ENCODE measurements around the gene ARFGEF2.
"Not testable (repeated sequence)": the region's sequence is repeated elsewhere in the genome, so short reads cannot be mapped to it uniquely, and the experiment has no call there.

The ARFGEF2 gene

GRCh38 chr20:49028177-49028576, 106.7 kb downstream of the ARFGEF2 start:
- H3K36me3 Mint-ChIP-seq (ENCODE audit: low read depth): peaks cover 44% of the 10 kb centered on the region
- H3K4me1 Mint-ChIP-seq (ENCODE audit: low read depth); H3K27me3 Mint-ChIP-seq; H3K9me3 Mint-ChIP-seq; H3K27ac Mint-ChIP-seq; H3K4me3 Mint-ChIP-seq: not testable (repeated sequence)

GRCh38 chr20:49028684-49029083, 107.2 kb downstream of the ARFGEF2 start:
- Mint-ChIP-seq H3K9me3 (no peaks in the 10 kb centered on the region), H3K27ac (no peak overlapping the region), H3K4me1 (ENCODE audit: low read depth) (no peaks in the 10 kb centered on the region), H3K4me3 (no peak overlapping the region), H3K27me3 (no peaks in the 10 kb centered on the region), H3K36me3 (ENCODE audit: low read depth) (peaks cover 49% of the 10 kb centered on the region)

- Mint-ChIP-seq H3K27me3 (no peaks in the 10 kb centered on the region), H3K4me3 (no peak overlapping the region), H3K9me3 (no peaks in the 10 kb centered on the region), H3K4me1 (ENCODE audit: low read depth) (no peaks in the 10 kb centered on the region), H3K27ac (no peak overlapping the region), H3K36me3 (ENCODE audit: low read depth) (peaks cover 50% of the 10 kb centered on the region)
Measured at GRCh38 chr20:49029203-49029602, 107.7 kb downstream of the ARFGEF2 start.

GRCh38 chr20:49030954-49031619, 109.6 kb downstream of the ARFGEF2 start:
- peaks cover 48% of the 10 kb centered on the region for H3K36me3 Mint-ChIP-seq (ENCODE audit: low read depth)
- H3K4me3 Mint-ChIP-seq: no peak overlapping the region
- no peaks in the 10 kb centered on the region for H3K27me3 Mint-ChIP-seq
- H3K9me3 Mint-ChIP-seq: no peaks in the 10 kb centered on the region
- H3K4me1 Mint-ChIP-seq (ENCODE audit: low read depth): no peaks in the 10 kb centered on the region
- no peak overlapping the region for H3K27ac Mint-ChIP-seq

GRCh38 chr20:49032455-49032854, 110.9 kb downstream of the ARFGEF2 start:
- Mint-ChIP-seq H3K9me3 (no peaks in the 10 kb centered on the region), H3K27ac (no peak overlapping the region), H3K4me1 (ENCODE audit: low read depth) (peaks cover 3% of the 10 kb centered on the region), H3K27me3 (no peaks in the 10 kb centered on the region), H3K4me3 (no peak overlapping the region), H3K36me3 (ENCODE audit: low read depth) (peaks cover 44% of the 10 kb centered on the region)

GRCh38 chr20:49034070-49034732, 112.7 kb downstream of the ARFGEF2 start:
- Mint-ChIP-seq H3K4me3 (no peak overlapping the region), H3K27me3 (no peaks in the 10 kb centered on the region), H3K9me3 (no peaks in the 10 kb centered on the region), H3K27ac (no peak overlapping the region), H3K36me3 (ENCODE audit: low read depth) (peaks cover 37% of the 10 kb centered on the region), H3K4me1 (ENCODE audit: low read depth) (peaks cover 19% of the 10 kb centered on the region)

GRCh38 chr20:49037962-49038387, 116.5 kb downstream of the ARFGEF2 start:
- Mint-ChIP-seq H3K4me1 (ENCODE audit: low read depth) (peaks cover 25% of the 10 kb centered on the region), H3K4me3 (peak overlapping the region; percentile 64), H3K27ac (peak overlapping the region; percentile 81), H3K27me3 (no peaks in the 10 kb centered on the region), H3K36me3 (ENCODE audit: low read depth) (peaks cover 28% of the 10 kb centered on the region), H3K9me3 (no peaks in the 10 kb centered on the region)

- Mint-ChIP-seq H3K27me3 (no peaks in the 10 kb centered on the region), H3K4me1 (ENCODE audit: low read depth) (peaks cover 25% of the 10 kb centered on the region), H3K9me3 (no peaks in the 10 kb centered on the region), H3K36me3 (ENCODE audit: low read depth) (peaks cover 13% of the 10 kb centered on the region), H3K4me3 (no peak overlapping the region), H3K27ac (no peak overlapping the region)
Measured at GRCh38 chr20:49039854-49040253, 118.3 kb downstream of the ARFGEF2 start.

- H3K4me3 Mint-ChIP-seq: no peak overlapping the region
- H3K27ac Mint-ChIP-seq: no peak overlapping the region
Measured at GRCh38 chr20:49043000-49043399, 121.5 kb downstream of the ARFGEF2 start.

GRCh38 chr20:49045440-49046086, 124.1 kb downstream of the ARFGEF2 start:
- Mint-ChIP-seq H3K9me3 (no peaks in the 10 kb centered on the region), H3K27me3 (no peaks in the 10 kb centered on the region), H3K4me3 (peak overlapping the region; percentile 99), H3K27ac (peak overlapping the region; percentile 100), H3K4me1 (ENCODE audit: low read depth) (peaks cover 32% of the 10 kb centered on the region), H3K36me3 (ENCODE audit: low read depth) (peaks cover 30% of the 10 kb centered on the region)

More at GRCh38 chr20:49043000-49043399, 121.5 kb downstream of the ARFGEF2 start:
- peaks cover 31% of the 10 kb centered on the region for H3K4me1 Mint-ChIP-seq (ENCODE audit: low read depth)
- H3K27me3 Mint-ChIP-seq: no peaks in the 10 kb centered on the region
- H3K36me3 Mint-ChIP-seq (ENCODE audit: low read depth): peaks cover 17% of the 10 kb centered on the region
- no peaks in the 10 kb centered on the region for H3K9me3 Mint-ChIP-seq

GRCh38 chr20:49046087-49046900, 124.8 kb downstream of the ARFGEF2 start, which contains the start of gene CSE1L:
Gene CSE1L (plus strand): TSS chr20:49046312. CDS start chr20:49058464, 12,152 bp downstream.
- Mint-ChIP-seq H3K27ac (peak within 1 kb of the TSS; percentile 100), H3K36me3 (ENCODE audit: low read depth) (peaks cover 38% of the 10 kb centered on the region), H3K9me3 (no peaks in the 10 kb centered on the region), H3K4me1 (ENCODE audit: low read depth) (peaks cover 39% of the 10 kb centered on the region), H3K27me3 (no peaks in the 10 kb centered on the region), H3K4me3 (peak within 1 kb of the TSS; percentile 99)

GRCh38 chr20:49052334-49052733, 130.8 kb downstream of the ARFGEF2 start:
- H3K36me3 Mint-ChIP-seq (ENCODE audit: low read depth): peaks cover 65% of the 10 kb centered on the region

GRCh38 chr20:49054056-49054643, 132.6 kb downstream of the ARFGEF2 start:
- Mint-ChIP-seq H3K4me3 (no peak overlapping the region), H3K27me3 (no peaks in the 10 kb centered on the region), H3K36me3 (ENCODE audit: low read depth) (peaks cover 60% of the 10 kb centered on the region), H3K27ac (no peak overlapping the region), H3K4me1 (ENCODE audit: low read depth) (peaks cover 62% of the 10 kb centered on the region), H3K9me3 (no peaks in the 10 kb centered on the region)

More at GRCh38 chr20:49052334-49052733, 130.8 kb downstream of the ARFGEF2 start:
- Mint-ChIP-seq H3K27ac (no peak overlapping the region), H3K4me3 (peak overlapping the region; percentile 0), H3K9me3 (no peaks in the 10 kb centered on the region), H3K27me3 (no peaks in the 10 kb centered on the region), H3K4me1 (ENCODE audit: low read depth) (peaks cover 75% of the 10 kb centered on the region)

- Mint-ChIP-seq H3K4me1 (ENCODE audit: low read depth) (no peaks in the 10 kb centered on the region), H3K9me3 (no peaks in the 10 kb centered on the region), H3K27me3 (no peaks in the 10 kb centered on the region), H3K27ac (no peak overlapping the region), H3K36me3 (ENCODE audit: low read depth) (peaks cover 67% of the 10 kb centered on the region), H3K4me3 (no peak overlapping the region)
Measured at GRCh38 chr20:49063279-49063678, 141.8 kb downstream of the ARFGEF2 start.
